CD4-positive, alpha-beta T cell treated with Interleukin-6 for 4 hours (primary cell): Measurements from ENCODE around the gene NOD2.

Experiments used
- DNase-seq: peaks from one replicate; pipeline ENCODE4 v3.0.0-alpha.2; 2020; ENCODE audit warnings: mixed read lengths

Gene NOD2

GRCh38 chr16:50671644-50672260, 21.7 kb upstream of the NOD2 start:
- peak; percentile 54 for DNase-seq

GRCh38 chr16:50673496-50674275, 19.7 kb upstream of the NOD2 start:
- no peak for DNase-seq

GRCh38 chr16:50674831-50675230, 18.6 kb upstream of the NOD2 start:
- DNase-seq: no peak

- DNase-seq: no peak
Measured at GRCh38 chr16:50675686-50676610, 17.5 kb upstream of the NOD2 start.

GRCh38 chr16:50676684-50677225, 16.7 kb upstream of the NOD2 start:
- DNase-seq: no peak

- no peak for DNase-seq
Measured at GRCh38 chr16:50677351-50677750, 16.1 kb upstream of the NOD2 start.

GRCh38 chr16:50678531-50678930, 14.9 kb upstream of the NOD2 start:
- no peak for DNase-seq

GRCh38 chr16:50679266-50679665, 14.1 kb upstream of the NOD2 start:
- no peak for DNase-seq

- DNase-seq: no peak
Measured at GRCh38 chr16:50679676-50680555, 13.5 kb upstream of the NOD2 start.

GRCh38 chr16:50680556-50680893, 12.9 kb upstream of the NOD2 start:
- DNase-seq: no peak

- DNase-seq: peak; percentile 83
Measured at GRCh38 chr16:50681021-50681885, 12.2 kb upstream of the NOD2 start, which contains the start of gene SNX20. SNX20 (minus strand) TSS chr16:50681312; CDS start chr16:50677526, 3,786 bp downstream.

- DNase-seq: peak; percentile 61
Measured at GRCh38 chr16:50683689-50684374, 9.6 kb upstream of the NOD2 start.

GRCh38 chr16:50684823-50685461, 8.5 kb upstream of the NOD2 start:
- DNase-seq: peak; percentile 46

- DNase-seq: peak; percentile 37
Measured at GRCh38 chr16:50685462-50686063, 7.8 kb upstream of the NOD2 start.

- DNase-seq: no peak
Measured at GRCh38 chr16:50688083-50688482, 5.3 kb upstream of the NOD2 start.

GRCh38 chr16:50688867-50689266, 4.5 kb upstream of the NOD2 start:
- DNase-seq: no peak

GRCh38 chr16:50690177-50690576, 3.2 kb upstream of the NOD2 start:
- no peak for DNase-seq

- no peak for DNase-seq
Measured at GRCh38 chr16:50692644-50692998, 785 bp upstream of the NOD2 start.

- no peak for DNase-seq
Measured at GRCh38 chr16:50694206-50694605, 800 bp downstream of the NOD2 start.
